ENCODE results near the gene ANKRD11.
"Not testable (repeated sequence)": the region's sequence is repeated elsewhere in the genome, so short reads cannot be mapped to it uniquely, and the experiment has no call there.

ANKRD11 gene

DNA sequence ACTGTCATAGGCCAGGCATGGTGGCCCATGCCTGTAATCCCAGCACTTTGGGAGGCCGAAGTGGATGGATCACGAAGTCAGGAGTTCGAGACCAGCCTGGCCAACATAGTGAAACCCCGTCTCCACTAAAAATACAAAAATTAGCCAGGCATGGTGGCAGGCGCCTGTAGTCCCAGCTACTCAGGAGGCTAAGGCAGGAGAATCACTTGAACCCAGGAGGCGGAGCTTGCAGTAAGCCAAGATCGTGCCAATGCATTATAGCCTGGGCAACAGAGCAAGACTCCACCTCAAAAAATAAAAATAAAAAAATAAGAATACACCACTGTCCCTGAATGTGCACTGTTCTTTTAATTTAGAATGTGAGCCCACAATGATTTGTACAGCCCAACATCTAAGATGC is 61.8 kb downstream of the ANKRD11 start:
- DNase-seq (ENCODE audit: low read depth), result not testable (repeated sequence)

DNA sequence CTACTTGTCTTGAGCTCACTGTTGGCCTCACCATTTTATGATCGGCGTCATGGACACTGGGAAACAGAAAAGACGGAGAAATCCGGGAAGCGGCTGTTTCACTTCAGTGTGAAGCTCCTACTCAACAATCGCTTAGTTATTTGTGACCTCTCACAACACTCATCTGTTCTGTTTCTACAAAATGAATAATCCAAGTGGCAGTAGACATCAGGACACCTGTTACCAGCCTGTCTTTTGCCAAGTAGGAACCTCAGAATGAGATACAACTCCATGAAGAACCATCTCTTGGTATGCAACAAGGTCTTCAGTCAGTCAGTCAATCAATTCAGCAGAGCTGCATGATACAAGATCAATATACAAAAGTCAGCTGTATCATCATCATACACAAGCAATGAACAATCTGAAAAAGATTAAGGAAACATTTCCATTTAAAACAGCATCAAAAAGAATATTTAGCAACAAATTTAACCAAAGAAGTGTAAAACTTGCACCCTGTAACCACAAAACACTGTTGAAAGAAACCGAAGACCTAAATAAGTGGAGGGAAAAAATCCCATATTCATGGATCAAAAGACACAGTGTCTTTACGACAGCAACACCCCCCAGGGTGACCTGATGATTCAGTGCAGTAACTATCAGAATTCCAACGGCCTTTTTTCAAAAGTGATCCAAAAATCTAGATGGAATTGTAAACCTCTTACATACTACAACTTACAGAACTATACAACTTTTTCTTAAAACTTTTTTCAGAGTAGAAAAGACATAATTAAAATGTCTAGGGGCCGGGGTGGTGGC is 63.4 kb downstream of the ANKRD11 start:
- no peak for DNase-seq (ENCODE audit: low read depth)

DNA sequence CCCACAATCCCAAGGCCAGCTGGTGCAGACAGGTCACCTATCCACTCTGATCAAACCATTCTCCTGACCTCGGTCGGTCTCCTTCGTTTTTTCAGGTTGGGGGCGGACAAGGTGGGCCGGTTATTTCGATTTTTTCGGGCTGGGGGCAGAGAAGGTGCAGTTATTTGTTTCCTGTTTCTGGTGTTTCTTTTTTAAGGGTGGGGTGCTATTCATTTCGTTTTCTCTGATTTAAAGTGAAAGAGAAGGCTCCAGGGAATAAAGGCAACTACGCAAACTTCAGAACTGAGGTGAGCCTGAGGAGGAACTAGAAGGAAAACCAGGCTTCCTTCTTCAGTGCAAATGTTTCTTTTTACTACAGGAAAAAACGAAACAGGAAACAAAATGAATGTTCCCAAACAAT is 64.8 kb downstream of the ANKRD11 start:
- DNase-seq (ENCODE audit: low read depth), result no peak

DNA sequence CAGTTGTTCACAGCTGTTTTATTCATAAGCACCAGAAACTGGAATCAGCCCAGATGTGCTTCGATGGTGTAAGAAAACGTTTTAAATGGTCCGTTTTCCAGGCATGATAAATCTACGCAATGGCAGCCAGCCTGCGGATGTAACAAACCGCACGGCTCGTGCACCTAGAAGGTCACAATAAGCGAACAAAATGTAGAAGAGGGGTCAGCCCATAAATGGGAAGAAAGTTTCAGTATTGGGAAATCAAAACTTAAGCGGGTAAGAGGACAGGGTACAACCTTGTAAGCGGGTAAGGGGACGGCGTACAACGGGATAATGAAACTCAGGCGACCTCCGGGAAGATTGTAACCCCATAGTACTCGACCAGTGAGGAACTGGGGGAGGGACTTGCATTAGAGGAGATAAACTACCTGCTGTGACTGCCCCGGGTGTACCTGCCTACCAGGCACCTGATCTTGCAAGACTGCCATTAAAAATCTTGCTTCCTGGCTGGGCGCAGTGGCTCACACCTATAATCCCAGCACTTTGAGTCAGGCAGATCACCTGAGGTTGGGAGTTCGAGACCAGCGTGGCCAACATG is 66.6 kb downstream of the ANKRD11 start:
- no peak for DNase-seq (ENCODE audit: low read depth)

DNA sequence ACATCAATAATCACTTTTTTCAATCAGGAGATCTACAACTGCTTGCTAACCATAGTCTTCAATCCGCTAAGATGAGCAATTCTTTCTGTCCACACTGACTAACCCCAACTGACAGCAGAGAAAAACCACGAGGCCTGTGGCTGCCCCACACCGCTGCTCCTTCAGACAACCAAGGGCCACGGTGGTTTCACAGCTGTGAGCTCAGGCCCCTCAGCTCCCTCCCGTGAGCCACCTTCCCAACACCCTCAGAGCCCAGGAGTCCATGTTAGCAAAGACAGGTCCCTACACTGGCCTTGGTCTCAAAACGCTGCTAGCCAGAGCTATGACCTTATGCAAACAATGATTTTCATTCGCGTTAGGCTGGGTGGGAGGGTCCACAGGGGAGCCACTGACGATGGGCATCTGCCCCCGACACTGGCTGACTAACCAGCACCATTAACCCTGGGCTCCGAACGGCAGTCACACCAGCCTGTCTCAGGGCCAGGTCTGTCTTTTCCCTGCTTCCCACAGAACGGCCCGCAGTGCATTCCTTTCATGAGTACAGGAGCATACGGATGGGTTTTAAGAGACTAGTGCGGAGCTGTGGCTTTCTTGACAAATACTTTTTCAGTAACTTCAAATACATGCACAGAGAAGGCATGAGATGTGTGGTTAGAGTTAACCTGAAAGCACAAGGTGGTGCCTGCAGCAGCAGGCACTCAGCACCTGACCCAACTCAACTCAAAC is 67.3 kb downstream of the ANKRD11 start:
- DNase-seq (ENCODE audit: low read depth), result peak; percentile 47

DNA sequence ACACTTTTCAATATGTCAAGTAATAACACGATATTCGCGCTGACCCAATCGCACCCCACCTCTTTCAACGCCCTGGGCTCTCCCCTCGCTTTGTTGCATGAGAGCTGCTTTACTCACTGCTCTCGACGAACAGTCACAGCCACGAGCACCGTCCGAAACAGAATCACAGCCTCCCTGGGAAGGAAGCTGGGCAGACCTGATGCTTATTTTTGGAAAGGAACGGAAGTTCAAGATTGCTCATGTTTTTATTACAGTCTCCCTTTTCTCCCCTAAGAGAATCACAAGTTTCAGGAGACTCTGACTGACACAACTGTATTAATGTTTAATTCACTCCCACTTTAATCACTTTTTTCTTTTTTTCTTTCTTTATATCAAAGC is 67.8 kb downstream of the ANKRD11 start:
- no peak for DNase-seq (ENCODE audit: low read depth)

DNA sequence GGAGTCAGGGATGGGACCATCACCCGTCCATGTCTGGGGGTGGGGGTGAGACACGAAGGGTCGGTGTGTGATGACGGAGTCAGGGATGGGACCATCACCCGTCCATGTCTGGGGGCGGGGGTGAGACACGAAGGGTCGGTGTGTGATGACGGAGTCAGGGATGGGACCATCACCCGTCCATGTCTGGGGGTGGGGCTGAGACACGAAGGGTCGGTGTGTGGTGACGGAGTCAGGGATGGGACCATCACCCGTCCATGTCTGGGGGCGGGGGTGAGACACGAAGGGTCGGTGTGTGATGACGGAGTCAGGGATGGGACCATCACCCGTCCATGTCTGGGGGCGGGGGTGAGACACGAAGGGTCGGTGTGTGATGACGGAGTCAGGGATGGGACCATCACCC is 69.1 kb downstream of the ANKRD11 start:
- DNase-seq (ENCODE audit: low read depth), result not testable (repeated sequence)

DNA sequence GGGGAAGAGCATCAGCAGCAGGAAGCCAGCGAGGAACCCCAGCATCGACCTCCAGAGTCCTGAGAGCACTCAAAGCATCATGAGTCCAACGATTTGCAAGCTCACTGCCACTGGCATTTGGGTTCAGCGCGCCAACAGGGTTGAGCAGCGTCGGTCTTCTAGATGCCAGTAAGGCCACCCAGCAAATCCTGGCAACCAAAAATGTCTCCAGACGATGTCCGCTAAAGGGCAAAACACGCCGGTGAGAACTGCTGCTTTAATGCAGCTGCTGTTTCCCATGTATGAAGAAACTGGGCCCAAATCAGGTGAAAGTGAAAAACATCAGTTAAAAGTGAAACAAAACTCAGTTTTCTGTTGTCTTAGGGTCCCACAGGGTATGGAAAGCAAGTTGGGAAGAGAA is 70.2 kb downstream of the ANKRD11 start:
- no peak for DNase-seq (ENCODE audit: low read depth)

DNA sequence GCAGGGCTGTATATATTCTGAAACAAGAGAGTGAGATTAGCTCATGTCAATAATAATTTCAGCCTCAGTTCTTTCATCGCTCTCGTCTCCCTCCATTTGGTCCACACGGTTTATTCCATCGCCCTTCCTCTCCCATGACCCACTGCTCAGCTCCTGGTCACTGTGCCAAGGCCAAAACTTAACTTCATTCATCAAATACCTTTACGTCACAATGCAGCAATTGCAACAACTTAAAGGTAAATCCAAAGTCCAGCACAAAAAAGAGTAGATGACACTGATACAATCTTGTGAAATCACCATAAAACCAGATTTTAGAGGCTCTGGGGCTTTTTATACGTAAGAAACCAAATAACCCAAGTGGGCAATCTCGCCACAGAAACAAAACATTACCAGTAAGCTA is 72.0 kb downstream of the ANKRD11 start:
- no peak for DNase-seq (ENCODE audit: low read depth)

DNA sequence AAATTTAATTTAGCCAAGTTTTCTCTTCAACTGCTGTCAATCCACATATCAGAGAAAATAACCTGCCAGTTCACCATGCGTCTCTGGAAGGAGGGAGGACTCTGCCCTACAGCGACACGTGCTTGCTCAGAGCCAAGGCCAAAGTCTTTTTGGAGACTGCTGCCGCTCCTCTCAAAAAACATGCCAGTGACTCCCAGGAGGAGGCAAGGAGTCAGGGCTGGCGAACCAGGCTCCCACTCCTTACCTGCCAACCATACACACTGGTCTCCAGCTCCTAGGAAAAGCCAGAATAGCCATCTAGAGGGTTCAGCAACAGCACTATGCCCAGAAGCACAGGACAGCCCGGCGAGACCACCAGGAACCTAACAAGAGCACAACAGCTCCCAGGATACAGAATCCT is 73.0 kb downstream of the ANKRD11 start:
- no peak for DNase-seq (ENCODE audit: low read depth)

DNA sequence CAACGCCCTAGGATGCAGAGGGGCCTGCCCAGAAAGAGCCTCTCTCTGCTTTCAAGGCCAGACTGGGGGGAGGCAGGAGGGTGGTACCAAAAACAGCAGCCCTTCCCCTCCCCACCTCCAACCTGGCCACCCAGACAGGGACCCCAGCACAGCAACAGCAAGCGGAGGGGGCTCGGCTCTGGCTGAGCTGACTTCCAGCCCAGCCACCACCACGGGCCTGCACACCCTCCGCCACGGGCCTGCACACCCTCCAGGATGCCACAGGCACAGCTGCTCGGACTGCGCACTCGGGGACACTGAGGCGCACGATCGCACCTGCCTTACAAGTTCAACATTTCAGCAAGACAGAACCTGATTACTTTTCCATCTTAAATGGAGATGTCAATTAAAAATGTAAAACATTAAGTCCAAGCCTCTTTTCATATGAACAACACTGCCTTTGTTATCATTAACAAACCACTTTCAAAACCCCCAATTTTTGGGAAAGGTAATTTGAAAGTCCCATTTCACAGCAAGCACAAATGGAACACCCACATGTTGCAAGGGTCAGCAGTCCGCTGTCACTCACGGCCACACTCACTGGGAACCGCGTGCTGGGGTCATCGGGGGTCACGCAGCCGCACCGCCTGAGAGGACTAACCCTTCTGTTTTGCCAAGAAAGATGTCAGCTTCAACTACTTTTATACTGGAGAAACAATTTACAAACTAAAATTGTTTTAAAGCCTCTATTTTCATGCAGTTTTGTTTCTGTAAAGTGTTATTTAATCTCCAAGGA is 76.4 kb downstream of the ANKRD11 start:
- no peak for DNase-seq (ENCODE audit: low read depth)

DNA sequence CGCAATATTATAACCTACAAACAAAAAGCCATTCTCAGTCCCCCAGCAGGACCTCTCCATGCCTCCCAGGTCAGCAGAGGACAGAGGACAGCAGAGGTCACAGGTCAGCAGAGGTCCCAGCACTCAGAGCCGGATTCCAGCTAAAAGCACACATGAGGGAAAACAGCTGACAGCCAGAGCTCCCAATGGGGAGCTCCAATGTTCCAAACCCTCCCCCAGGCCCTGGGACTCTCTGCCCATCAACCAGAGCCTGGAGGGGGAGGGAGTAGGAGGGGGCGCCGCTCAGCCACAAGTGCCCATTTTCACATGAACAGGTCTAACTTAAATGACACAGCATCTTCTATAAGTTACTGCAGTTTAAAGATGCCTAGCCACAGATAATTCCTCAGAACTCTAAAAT is 77.5 kb downstream of the ANKRD11 start:
- DNase-seq (ENCODE audit: low read depth), result no peak

DNA sequence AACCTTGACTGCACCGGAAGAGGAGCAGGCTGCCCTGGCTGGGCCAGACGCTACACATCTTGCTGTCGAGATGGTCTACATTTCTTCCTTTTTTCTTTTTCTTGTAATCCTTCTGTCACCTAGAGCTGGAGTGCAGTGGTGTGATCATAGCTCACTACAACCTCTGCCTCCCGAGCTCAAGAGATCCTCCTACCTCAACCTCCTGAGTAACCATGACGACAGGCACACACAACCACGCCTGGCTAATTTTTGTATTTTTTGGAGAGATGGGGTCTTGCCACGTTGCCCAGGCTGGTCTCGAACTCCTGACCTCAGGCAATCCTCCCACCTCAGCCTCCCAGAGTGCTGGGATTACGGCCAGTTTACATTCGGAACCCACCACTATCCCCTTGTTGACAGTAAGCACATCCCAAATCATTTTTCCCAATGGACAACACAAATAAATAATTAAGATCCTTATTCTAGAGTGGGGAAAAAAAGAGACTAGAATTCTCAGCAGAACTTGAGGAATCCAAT is 79.0 kb downstream of the ANKRD11 start:
- no peak for DNase-seq (ENCODE audit: low read depth)

DNA sequence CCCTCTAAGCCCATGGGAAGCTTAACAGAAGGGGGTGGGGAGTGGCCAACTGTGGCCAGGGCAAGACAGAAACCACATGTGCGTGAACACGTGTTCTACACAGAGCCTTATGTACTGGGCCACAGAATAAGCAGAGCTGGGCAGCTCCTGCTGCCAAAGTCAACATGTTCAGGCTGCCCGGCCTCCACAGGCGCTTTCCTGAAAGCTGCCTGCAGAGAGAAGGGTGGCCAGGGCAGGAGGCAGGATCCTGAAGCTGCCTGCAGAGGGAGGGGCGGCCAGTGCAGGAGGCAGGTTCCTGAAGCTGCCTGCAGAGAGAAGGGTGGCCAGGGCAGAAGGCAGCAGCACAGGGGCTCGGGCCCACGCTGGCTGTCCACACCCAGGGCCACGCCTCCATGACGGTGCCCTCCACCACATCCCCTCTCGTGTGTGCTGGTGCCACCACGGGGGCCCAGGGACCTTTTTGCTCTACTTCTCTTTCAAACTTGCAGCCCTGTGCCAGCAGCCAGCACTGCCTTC is 79.5 kb downstream of the ANKRD11 start:
- DNase-seq (ENCODE audit: low read depth), result no peak

DNA sequence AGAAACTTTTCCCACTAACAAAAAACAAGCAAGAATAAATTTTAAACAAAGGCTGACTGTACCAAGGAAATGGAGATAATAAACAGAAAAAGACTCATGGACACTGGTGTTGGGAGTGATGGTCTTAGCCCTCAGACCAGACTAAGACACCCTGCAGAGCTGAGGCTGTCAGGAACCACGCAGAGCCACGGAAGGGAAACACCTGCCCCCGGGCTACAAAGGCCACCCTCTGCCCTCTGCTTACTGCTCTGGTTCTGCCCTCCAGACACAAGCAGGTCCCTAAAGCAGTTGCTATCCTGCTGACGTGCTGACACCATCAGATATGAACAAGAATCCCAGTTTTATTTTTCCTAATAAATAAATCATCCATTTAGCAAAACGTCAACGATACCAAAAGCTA is 80.0 kb downstream of the ANKRD11 start:
- DNase-seq (ENCODE audit: low read depth), result no peak

DNA sequence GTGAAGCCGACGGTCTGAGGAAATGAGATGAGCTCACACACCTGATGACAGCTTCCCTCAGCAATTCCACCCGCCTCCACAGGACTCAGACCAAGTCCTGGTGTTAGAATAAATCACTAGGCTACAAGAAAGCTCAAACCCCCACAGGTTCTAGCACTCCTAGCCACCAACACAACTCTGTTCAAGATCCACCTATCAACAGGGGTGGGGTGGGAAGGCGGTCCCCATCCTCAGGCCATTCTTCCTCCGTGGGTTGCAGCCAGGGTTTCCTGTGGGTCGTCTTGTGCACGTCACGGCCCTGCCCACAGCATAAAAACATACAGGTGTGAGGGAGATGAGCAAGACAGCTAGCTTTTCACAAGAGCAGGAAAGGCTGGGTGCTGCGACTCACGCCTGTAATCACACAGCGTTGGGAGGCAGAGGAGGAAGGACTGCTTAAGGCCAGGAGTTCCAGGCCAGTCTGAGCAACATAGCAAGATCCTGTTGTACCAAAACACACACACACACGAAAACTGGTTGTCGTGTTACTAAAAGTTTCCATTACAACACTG is 81.1 kb downstream of the ANKRD11 start:
- DNase-seq (ENCODE audit: low read depth), result peak; percentile 52

DNA sequence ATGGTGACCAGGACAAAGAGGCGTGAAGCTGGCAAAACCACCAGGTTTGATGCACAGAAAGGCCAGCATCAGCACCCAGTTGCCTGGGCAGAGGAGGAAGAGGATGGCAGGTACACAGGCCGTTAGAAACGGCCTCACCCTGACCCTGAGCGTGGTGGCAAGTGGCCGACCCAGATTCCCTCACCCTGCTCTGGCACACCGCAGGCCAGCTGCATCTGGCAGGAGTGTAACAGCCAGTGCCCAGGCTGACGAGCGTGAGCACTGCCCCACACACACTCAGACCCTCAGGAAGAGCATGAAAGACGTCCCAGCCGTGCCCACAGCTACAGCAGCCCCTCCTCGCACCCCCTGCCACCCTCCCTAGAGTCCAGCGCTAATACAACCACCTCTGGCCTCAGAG is 82.0 kb downstream of the ANKRD11 start:
- DNase-seq (ENCODE audit: low read depth), result no peak

DNA sequence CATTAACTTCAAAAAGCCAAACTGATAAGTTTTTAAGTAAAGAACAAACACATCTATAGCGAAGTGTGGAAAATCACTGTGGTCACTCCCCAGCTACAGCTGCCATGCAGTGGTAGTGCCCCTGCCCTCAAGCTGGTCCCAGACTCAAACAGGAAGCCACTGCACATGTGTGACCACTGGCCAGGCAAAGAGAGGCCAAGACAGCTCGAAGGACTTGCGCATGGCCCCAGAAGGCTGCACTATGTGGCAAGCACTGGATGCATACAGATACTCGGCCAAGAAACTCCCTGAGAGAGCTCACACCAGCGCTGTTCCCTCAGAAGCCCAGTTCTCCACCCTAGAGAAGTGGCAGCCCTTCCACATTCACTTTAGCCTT is 82.4 kb downstream of the ANKRD11 start:
- no peak for DNase-seq (ENCODE audit: low read depth)

DNA sequence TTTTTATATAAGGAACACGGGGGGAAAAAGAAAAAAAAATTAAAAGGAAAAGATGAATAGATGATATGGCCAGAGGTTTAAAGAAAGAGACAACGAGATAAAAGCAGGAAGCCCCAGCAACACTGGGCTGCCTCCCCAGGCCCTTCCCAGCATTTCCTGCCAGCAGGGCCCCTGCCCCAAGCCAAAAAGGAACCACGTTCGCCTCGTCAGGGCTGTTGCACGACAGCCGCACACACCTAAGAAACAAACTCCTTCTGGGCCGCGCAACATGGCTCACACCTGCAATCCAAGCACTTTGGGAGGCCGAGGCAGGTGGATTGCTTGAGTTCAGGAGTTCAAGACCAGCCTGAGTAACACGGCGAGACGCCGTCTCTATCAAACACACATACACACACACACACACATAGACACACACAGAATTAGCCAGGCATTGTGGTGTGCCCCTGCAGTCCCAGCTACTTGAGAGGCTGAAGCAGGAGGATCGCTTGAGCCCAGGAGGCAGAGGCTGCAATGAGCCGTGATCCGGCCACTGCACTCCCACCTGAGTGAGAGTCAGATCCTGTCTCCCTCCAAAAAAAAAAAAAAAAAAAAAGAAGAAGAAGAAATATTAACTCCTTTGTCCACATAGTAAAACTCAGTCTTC is 83.0 kb downstream of the ANKRD11 start:
- no peak for DNase-seq (ENCODE audit: low read depth)

DNA sequence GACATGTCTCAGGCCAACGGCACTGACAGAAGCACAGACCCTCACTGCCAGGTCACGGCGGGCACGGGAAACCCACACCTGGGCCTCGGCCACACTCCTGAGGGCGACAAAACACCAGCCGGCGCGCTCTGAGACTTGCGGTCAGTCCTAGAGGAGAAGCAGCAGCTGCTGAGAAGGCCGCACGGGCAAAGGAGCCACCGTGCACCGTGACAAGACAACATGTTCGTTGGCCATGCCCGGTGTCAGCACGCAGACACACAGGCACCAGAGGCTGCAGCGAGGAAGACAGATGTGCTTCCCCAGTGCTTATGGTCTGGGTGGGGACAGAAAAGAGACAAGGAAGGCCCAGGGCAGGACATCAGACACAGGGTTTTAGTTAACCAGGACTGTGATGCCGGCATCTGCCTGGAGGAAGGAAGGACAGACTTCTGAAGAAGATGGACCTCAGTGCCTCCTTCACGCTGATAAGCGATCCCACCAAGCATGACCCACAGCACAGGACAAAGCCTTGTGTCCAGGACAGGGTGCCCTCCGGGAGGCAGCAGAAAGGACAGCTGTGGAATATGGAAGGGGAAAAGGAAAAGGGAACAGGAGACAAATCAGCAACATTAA is 84.0 kb downstream of the ANKRD11 start:
- DNase-seq (ENCODE audit: low read depth), result no peak

DNA sequence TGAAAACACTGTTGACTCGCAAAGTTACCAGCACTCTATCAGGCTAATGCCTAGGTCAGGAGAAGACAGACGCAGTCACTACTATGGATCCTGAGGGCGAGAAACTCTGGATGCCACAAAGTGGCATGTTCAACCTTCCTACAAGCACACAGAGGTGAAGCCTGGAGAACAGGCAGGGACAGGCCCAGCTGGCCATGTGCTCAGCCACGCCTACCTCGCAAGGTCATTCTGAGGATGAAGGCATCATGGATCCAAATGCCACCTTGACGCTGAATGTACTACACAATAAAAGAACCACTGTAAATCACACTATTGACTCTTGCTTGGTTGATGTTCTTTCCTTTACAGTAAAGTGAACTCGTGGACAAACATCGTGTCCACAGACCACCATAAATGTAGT is 85.8 kb downstream of the ANKRD11 start:
- no peak for DNase-seq (ENCODE audit: low read depth)

All from stimulated activated CD8-positive, alpha-beta memory T cell treated with anti-CD3 and anti-CD28 coated beads, Interleukin-12 subunit alpha, Interleukin-12 subunit beta, amount 100 ng/mL, for 1 hour (primary cell).